Measurements from ENCODE around the gene OR5I1. TPM values are rescaled to one million over a fixed set of nuclear protein-coding genes. Genes with fewer than 3 reads are reported as not detected.
A peak's percentile ranks its signal among the peaks of the same experiment; 100 is the strongest.

OR5I1 gene
- total RNA-seq, 3 donors from 2014 or later = not detected

- Histone ChIP-seq H3K36me3 (peaks cover 3% of the 10 kb centered on the region), H3K4me3 (no peak overlapping the region), H3K27me3 (no peaks in the 10 kb centered on the region), H3K4me1 (no peaks in the 10 kb centered on the region), H3K27ac (no peak overlapping the region), H3K9me3 (no peaks in the 10 kb centered on the region)
- TF ChIP-seq POLR2A (IDR thresholded peaks at IDR 0.05) = no peak
- no peak for TF ChIP-seq POLR2AphosphoS5 (IDR thresholded peaks at IDR 0.05)
- no peak for TF ChIP-seq CTCF (IDR thresholded peaks at IDR 0.05)
- intact Hi-C loops (cut with DNase I; ENCODE audit: low total_unique reads) = no loop called here
- DNase-seq (ENCODE audit: low spot score in 2 of 2) = no peak
Measured at GRCh38 chr11:55956521-55956920, 20.3 kb upstream of the OR5I1 start.

GRCh38 chr11:55949330-55949729 is 13.1 kb upstream of the OR5I1 start:
- Histone ChIP-seq H3K4me1 (no peaks in the 10 kb centered on the region), H3K9me3 (no peaks in the 10 kb centered on the region), H3K27me3 (no peaks in the 10 kb centered on the region), H3K36me3 (peaks cover 3% of the 10 kb centered on the region), H3K27ac (no peak overlapping the region), H3K4me3 (no peak overlapping the region)
- intact Hi-C loops (cut with DNase I; ENCODE audit: low total_unique reads) = no loop called here
- TF ChIP-seq POLR2A (IDR thresholded peaks at IDR 0.05) (no peak), CTCF (IDR thresholded peaks at IDR 0.05) (no peak), POLR2AphosphoS5 (IDR thresholded peaks at IDR 0.05) (no peak)
- DNase-seq (ENCODE audit: low spot score in 2 of 2) = no peak

GRCh38 chr11:55942785-55943392 is 6.7 kb upstream of the OR5I1 start:
- Histone ChIP-seq H3K4me3 (no peak overlapping the region), H3K27me3 (no peaks in the 10 kb centered on the region), H3K4me1 (no peaks in the 10 kb centered on the region), H3K36me3 (no peaks in the 10 kb centered on the region), H3K9me3 (no peaks in the 10 kb centered on the region), H3K27ac (no peak overlapping the region)
- intact Hi-C loops (cut with DNase I; ENCODE audit: low total_unique reads) = no loop called here
- DNase-seq (ENCODE audit: low spot score in 2 of 2) = no peak
- no peak for TF ChIP-seq POLR2AphosphoS5 (IDR thresholded peaks at IDR 0.05)
- peak in 2 of 3 donors; percentile 22 to 32 for TF ChIP-seq CTCF (IDR thresholded peaks at IDR 0.05)
- no peak for TF ChIP-seq POLR2A (IDR thresholded peaks at IDR 0.05)

GRCh38 chr11:55920537-55920936 is 15.7 kb downstream of the OR5I1 start:
- no peaks in the 10 kb centered on the region for H3K4me1 ChIP-seq
- no peak overlapping the region for H3K27ac ChIP-seq
- no peak for TF ChIP-seq POLR2AphosphoS5 (IDR thresholded peaks at IDR 0.05)
- TF ChIP-seq CTCF (IDR thresholded peaks at IDR 0.05) = no peak
- TF ChIP-seq POLR2A (IDR thresholded peaks at IDR 0.05) = no peak
- intact Hi-C loops (cut with DNase I; ENCODE audit: low total_unique reads) = no loop called here
- H3K36me3 ChIP-seq = no peaks in the 10 kb centered on the region
- no peak for DNase-seq (ENCODE audit: low spot score in 2 of 2)
- no peaks in the 10 kb centered on the region for H3K9me3 ChIP-seq
- no peaks in the 10 kb centered on the region for H3K27me3 ChIP-seq
- no peak overlapping the region for H3K4me3 ChIP-seq

- H3K9me3 ChIP-seq = no peaks in the 10 kb centered on the region
- intact Hi-C loops (cut with DNase I; ENCODE audit: low total_unique reads) = no loop called here
- no peak for DNase-seq (ENCODE audit: low spot score in 2 of 2)
Measured at GRCh38 chr11:55914482-55914881, 21.7 kb downstream of the OR5I1 start, which contains the start of gene OR5W2. Gene OR5W2, minus strand, starts transcription at chr11:55914582. Its CDS starts 0 bp downstream, at chr11:55914582.

More at GRCh38 chr11:55914482-55914881, 21.7 kb downstream of the OR5I1 start, which contains the start of gene OR5W2:
- H3K27me3 ChIP-seq = no peaks in the 10 kb centered on the region
- no peaks in the 10 kb centered on the region for H3K36me3 ChIP-seq
- no peak within 1 kb of the TSS for H3K4me3 ChIP-seq
- no peak within 1 kb of the TSS for H3K27ac ChIP-seq
- TF ChIP-seq POLR2A (IDR thresholded peaks at IDR 0.05) (no peak), CTCF (IDR thresholded peaks at IDR 0.05) (no peak), POLR2AphosphoS5 (IDR thresholded peaks at IDR 0.05) (no peak)
- no peaks in the 10 kb centered on the region for H3K4me1 ChIP-seq

Data from breast epithelium (tissue), 4 donors.